DND-41 (cell line): ENCODE results near the gene MRPS35.
"Not testable (repeated sequence)": the region's sequence is repeated elsewhere in the genome, so short reads cannot be mapped to it uniquely, and the experiment has no call there.

Experiments
- ATAC-seq: fragments of 200-7000 bp; cut with Tn5 transposase; 3 replicates; pipeline ENCODE4 v1.9.1; 2021; ENCODE audit warnings: low read depth; ENCODE audit not compliant: insufficient read depth
- DNase-seq: peaks from one replicate; pipeline ENCODE4 v3.0.0-alpha.2; 2020
- H2AFZ ChIP-seq: 2 replicates; pipeline ENCODE4 v1.6.0; 2012; ENCODE audit warnings: low read depth, low read length
- H3K27ac ChIP-seq: 2 replicates; pipeline ENCODE4 v1.5.1; 2012; ENCODE audit warnings: low read length, inconsistent platforms
- H3K27me3 ChIP-seq: fragments of 200-600 bp; sonication (generic); 2 replicates; pipeline ENCODE4 v1.6.0; 2012; ENCODE audit warnings: low read length, mild to moderate bottlenecking, inconsistent platforms; ENCODE audit not compliant: insufficient read depth, poor library complexity
- H3K36me3 ChIP-seq: 2 replicates; pipeline ENCODE4 v1.5.1; 2012; ENCODE audit warnings: low read length, inconsistent platforms; ENCODE audit not compliant: insufficient read depth
- H3K4me1 ChIP-seq: 2 replicates; pipeline ENCODE4 v1.5.1; 2012; ENCODE audit warnings: mild to moderate bottlenecking, low read length; ENCODE audit not compliant: insufficient read depth
- H3K4me2 ChIP-seq: 2 replicates; pipeline ENCODE4 v1.6.0; 2012; ENCODE audit warnings: mild to moderate bottlenecking, moderate library complexity, low read length, inconsistent platforms; ENCODE audit not compliant: insufficient read depth
- H3K4me3 ChIP-seq, 2 experiments: fragments of 200-600 bp in 1 of 2; shearing (Covaris generic) in 1 of 2; 2 replicates each; pipeline ENCODE4 v1.5.1; 2012 to 2016; ENCODE audit warnings: inconsistent platforms in 2 of 2, low read length in 2 of 2, mild to moderate bottlenecking in 2 of 2, low read depth in 1 of 2, moderate library complexity in 1 of 2
- H3K79me2 ChIP-seq: 2 replicates; pipeline ENCODE4 v1.6.0; 2012; ENCODE audit warnings: low read length, inconsistent platforms; ENCODE audit not compliant: insufficient read depth
- H3K9ac ChIP-seq: 2 replicates; pipeline ENCODE4 v1.6.0; 2012; ENCODE audit warnings: low read depth, mild to moderate bottlenecking, inconsistent platforms, low read length, moderate library complexity
- H3K9me3 ChIP-seq: 2 replicates; pipeline ENCODE4 v1.5.1; 2012; ENCODE audit warnings: low read length, moderate library complexity, mild to moderate bottlenecking, inconsistent platforms; ENCODE audit not compliant: insufficient read depth, severe bottlenecking
- H4K20me1 ChIP-seq: 2 replicates; pipeline ENCODE4 v1.6.0; 2012; ENCODE audit warnings: low read length; ENCODE audit not compliant: insufficient read depth
- CTCF ChIP-seq: IDR thresholded peaks from 2 replicates; pipeline ENCODE4 v1.5.1; 2012; ENCODE audit warnings: borderline replicate concordance, low read length, moderate library complexity, mild to moderate bottlenecking; ENCODE audit not compliant: poor library complexity, severe bottlenecking; ENCODE audit errors: extremely low read depth
- EZH2 ChIP-seq: IDR thresholded peaks from 3 replicates; pipeline ENCODE4 v1.6.1; 2012; ENCODE audit warnings: borderline replicate concordance, low read depth, mild to moderate bottlenecking, moderate library complexity, low read length, inconsistent platforms; ENCODE audit not compliant: severe bottlenecking

MRPS35 gene

GRCh38 chr12:27743601-27744000, 33.0 kb downstream of the MRPS35 start:
- no peaks in the 10 kb centered on the region for H3K27me3 ChIP-seq
- H3K9me3 ChIP-seq: no peaks in the 10 kb centered on the region
- ATAC-seq (no peak), DNase-seq (no peak)
- H3K4me1 ChIP-seq: no peaks in the 10 kb centered on the region
- H2AFZ ChIP-seq: no peak overlapping the region
- H3K9ac ChIP-seq: no peak overlapping the region
- H4K20me1 ChIP-seq: no peaks in the 10 kb centered on the region; the same call in 1 of the 2 replicates
- H3K79me2 ChIP-seq: peaks cover 3% of the 10 kb centered on the region; the same call in 1 of the 2 replicates
- no peak overlapping the region for H3K4me2 ChIP-seq
- peaks cover 71% of the 10 kb centered on the region for H3K36me3 ChIP-seq
- H3K27ac ChIP-seq: no peak overlapping the region
- TF ChIP-seq CTCF (no peak), EZH2 (no peak)
- H3K4me3 ChIP-seq: no peak overlapping the region

GRCh38 chr12:27745734-27746133, 35.1 kb downstream of the MRPS35 start:
- ATAC-seq, H3K27me3 ChIP-seq, H3K9me3 ChIP-seq, H2AFZ ChIP-seq, H3K4me3 ChIP-seq, H4K20me1 ChIP-seq, H3K79me2 ChIP-seq, DNase-seq, H3K27ac ChIP-seq, H3K4me1 ChIP-seq, H3K9ac ChIP-seq, H3K4me2 ChIP-seq: not testable (repeated sequence)
- peaks cover 55% of the 10 kb centered on the region for H3K36me3 ChIP-seq

- DNase-seq (no peak), ATAC-seq (no peak)
- Histone ChIP-seq H3K4me1 (no peaks in the 10 kb centered on the region), H3K27me3 (no peaks in the 10 kb centered on the region), H3K27ac (no peak overlapping the region), H3K4me2 (no peak overlapping the region), H2AFZ (no peak overlapping the region), H4K20me1 (no peaks in the 10 kb centered on the region; the same call in none of the 2 replicates), H3K9ac (no peak overlapping the region), H3K9me3 (no peaks in the 10 kb centered on the region), H3K4me3 (no peak overlapping the region), H3K36me3 (peaks cover 61% of the 10 kb centered on the region), H3K79me2 (peaks cover 6% of the 10 kb centered on the region; the same call in 1 of the 2 replicates)
- TF ChIP-seq CTCF (no peak), EZH2 (no peak)
These were observed 36.6 kb downstream of the MRPS35 start for GRCh38 chr12:27747111-27747820.

- Histone ChIP-seq H3K4me2 (no peak overlapping the region), H3K9me3 (no peaks in the 10 kb centered on the region), H3K27ac (no peak overlapping the region), H4K20me1 (no peaks in the 10 kb centered on the region; the same call in none of the 2 replicates), H3K4me1 (no peaks in the 10 kb centered on the region), H3K9ac (no peak overlapping the region), H3K27me3 (no peaks in the 10 kb centered on the region), H3K4me3 (no peak overlapping the region), H3K79me2 (peaks cover 6% of the 10 kb centered on the region; the same call in 1 of the 2 replicates), H2AFZ (no peak overlapping the region), H3K36me3 (peaks cover 51% of the 10 kb centered on the region)
- DNase-seq (no peak), ATAC-seq (no peak)
- no peak for TF ChIP-seq CTCF
- no peak for TF ChIP-seq EZH2
These were observed 40.9 kb downstream of the MRPS35 start for GRCh38 chr12:27751386-27752047.
